ENCODE results near the gene ATG14.
"Not testable (repeated sequence)": the region's sequence is repeated elsewhere in the genome, so short reads cannot be mapped to it uniquely, and the experiment has no call there.

Gene ATG14

GRCh38 chr14:55350461-55350860, 61.2 kb downstream of the ATG14 start:
- no peak for DNase-seq

DNA sequence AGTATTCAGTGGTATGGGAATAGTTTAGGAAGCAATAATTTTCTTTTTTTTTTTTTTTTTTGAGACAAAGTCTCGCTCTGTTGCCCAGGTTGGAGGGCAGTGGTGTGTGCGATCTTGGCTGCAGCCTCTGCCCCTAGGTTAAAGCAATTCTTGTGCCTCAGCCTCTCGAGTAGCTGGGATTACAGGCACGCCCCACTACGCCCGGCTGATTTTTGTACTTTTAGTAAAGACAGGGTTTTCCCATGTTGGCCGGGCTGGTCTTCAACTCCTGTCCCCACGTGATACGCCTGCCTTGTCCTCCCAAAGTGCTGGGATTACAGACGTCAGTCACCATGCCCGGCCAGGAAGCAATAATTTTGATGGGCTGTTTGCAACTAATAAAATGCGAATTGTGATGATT, 62.1 kb downstream of the ATG14 start:
- DNase-seq: no peak

GRCh38 chr14:55348766-55349453, 62.7 kb downstream of the ATG14 start:
- DNase-seq: no peak

DNA sequence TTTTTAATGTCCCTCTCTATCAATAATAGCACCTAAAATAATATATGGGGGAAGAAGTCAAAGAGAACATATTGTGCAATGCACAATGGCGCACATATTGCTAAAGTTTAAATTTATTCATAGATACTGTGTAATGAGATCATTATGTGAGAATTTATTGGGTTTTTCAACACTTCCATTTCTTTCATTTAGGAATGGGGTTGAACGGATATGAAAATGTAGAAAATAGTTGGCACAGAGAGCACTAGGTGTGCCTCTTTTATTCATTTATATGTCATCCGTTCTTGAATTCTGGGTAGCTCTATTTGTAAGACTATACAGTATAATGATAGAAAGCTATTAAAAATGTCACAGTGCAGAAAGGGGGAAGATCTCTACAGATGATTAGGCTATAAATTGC, 63.9 kb downstream of the ATG14 start:
- no peak for DNase-seq

DNA sequence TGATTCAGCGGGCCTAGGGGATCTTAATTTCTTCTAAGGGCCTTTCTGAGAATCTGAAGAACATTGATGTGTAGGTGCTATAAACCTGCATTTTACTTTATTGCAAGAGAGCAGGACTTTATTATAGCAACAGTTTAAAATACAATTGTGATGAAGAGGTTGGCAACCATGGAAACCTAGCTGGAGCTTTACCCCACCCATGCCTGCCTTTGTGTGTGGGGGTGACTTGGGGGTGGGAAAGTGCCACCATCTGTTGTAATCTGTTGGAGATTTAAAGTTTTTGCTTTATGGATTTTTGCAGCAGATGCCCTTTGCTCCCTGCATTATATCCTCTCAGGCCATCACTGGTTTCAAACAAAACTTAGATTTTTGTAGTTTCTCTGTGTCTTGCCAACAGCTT, 64.6 kb downstream of the ATG14 start:
- no peak for DNase-seq

DNA sequence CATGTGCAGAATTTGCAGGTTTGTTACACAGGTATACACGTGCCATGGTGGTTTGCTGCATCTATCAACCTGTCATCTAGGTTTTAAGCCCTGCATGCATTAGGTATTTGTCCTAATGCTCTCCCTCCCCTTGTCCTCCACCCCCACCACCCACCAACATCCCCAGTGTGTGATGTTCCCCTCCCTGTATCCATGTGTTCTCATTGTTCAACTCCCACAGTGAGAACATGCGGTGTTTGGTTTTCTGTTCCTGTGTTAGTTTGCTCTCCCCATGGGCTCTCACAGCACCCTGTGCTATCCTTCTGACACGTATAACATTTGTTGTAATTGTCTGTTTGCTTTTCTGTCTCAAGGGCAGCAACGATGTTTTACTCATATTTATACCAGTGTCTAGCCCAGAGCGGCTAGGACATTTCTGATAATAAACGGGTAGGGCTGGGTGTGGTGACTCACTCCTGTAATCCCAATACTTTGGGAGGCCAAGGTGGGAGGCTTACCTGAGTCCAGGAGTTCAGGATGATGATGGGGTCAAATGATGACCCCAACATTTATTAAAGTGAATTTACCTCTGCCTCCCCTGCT, 67.0 kb downstream of the ATG14 start:
- not testable (repeated sequence) for DNase-seq

DNA sequence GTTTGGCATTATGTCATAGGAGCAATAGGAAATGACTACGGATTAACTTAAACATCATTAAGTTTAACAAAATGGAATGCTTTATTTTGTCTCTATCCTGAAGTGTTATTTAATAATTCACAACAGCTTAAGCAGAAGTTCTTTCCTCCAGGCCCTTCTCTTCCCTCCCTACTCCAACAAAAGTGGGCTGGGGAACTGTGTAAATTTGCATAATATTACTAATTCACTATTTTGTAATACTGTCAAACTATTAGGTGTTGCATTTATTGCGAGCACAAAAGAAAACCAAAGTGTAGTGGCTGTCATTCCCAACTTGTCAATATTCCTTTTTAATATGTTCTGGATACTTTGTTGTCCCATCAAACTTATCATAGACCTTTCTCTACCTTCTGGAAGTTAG, 69.8 kb downstream of the ATG14 start:
- DNase-seq: no peak

GRCh38 chr14:55340482-55340881, 71.1 kb downstream of the ATG14 start:
- no peak for DNase-seq

DNA sequence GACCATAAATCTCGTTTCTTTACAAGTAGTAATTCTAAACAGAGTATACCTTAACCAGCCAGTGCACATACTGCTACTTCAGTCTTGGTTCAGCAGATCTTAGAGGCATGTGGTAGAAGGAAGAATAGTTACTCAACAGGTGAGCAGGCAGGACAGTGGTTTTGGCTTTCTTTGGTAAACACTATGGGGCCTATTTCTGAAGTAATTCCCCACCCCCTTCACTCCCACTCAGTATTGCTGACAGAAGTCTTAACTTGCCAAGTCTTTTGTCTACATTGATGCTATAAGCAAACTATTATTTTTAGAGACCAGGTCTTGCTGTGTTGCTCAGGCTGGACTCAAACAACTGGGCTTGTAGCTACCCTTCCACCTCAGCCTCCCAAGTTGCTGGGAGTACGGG, 71.9 kb downstream of the ATG14 start:
- DNase-seq: no peak

DNA sequence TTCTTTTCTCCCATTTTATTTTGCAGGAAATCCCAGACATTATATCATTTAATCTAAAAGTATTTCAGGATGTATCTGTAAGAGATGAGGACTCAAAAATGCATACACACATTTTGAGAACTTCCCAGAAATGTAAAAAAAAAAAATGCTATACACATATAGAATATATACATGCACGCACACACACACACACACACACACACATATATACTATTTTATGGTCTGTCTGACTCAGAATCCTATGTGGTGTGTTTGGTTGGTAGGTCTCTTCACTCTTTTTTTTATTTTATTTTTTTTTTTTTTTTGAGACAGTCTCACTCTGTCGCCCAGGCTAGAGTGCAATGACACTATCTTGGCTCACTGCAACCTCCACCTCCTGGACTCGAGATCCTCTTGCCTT, 74.9 kb downstream of the ATG14 start:
- DNase-seq: no peak

GRCh38 chr14:55336162-55336561, 75.5 kb downstream of the ATG14 start:
- peak; percentile 6 for DNase-seq

DNA sequence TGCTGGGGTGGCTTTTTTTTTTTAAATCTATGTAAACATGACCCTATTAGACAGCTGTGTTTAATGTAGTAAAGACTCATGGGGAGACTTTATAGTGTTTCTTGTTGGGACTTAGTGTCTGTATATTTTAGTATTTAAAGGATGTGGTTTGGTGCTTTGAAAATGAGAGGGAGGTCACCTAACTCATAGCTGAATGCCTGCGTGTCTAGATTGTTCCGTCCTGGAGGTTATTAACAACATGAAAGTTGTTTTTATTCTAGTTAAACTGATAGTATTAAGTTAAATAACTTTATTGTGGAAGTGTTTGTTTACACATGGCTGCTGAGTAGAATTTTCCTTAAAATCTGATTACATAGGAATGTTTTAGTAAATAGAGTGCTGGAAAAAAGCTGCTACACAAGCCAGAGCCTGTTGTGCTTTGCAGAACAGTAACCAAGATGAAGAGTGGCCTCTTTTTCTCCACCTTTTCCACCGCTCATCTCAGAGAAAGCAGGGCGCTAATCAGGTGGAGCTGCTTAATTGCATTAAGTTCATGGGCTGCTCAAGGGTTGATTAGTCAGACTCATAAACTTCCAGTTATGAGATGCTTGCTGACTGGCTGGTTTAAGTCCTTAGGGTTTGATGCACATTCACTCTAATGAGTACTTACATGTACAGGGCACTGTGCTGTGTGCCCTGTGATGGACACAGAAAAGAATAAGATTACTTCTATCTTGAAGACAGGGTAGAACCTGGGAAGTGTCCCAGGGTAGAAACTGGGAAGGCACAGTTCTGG, 77.7 kb downstream of the ATG14 start:
- DNase-seq: peak; percentile 1

- DNase-seq: no peak
Measured at GRCh38 chr14:55332654-55333570, 78.7 kb downstream of the ATG14 start.

- DNase-seq: no peak
Measured at GRCh38 chr14:55329999-55330710, 81.5 kb downstream of the ATG14 start.

DNA sequence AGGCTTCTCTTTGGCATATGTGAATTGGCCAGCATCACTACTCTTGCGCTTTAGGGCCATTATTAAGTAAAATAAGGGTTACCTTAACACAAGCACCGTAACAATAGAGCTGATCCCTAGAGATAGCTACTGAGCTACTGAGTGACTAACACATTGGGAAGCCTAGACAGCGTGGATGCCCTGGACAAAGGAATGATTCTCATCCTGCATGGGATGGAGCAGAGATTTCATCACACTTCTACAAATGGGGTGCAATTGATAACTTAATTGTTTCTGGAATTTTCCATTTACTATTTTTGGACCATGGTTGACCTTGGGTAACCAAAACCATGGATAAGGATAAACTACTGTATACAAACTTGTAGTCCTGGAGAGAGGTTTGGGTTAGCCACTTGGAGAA, 83.3 kb downstream of the ATG14 start:
- DNase-seq: peak; percentile 43

DNA sequence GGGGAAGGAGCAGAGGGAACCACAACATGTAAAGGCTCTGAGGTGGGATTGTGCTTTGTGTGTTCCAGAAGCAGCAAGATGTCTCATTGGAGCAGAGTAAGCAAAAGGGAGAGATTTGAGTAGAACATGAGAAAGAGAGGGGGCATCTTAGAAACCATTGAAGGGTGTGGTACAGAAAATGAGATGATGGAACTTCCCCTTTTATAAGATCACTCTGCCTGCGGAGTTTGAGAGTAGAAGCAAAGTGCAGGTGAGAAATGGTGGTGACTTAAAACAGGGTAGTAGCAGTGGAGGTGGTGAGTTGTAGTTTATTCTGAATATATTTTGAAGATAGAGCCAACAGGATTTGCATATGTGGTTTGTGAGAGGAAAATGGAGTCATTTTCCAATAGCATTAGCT, 84.5 kb downstream of the ATG14 start:
- no peak for DNase-seq

DNA sequence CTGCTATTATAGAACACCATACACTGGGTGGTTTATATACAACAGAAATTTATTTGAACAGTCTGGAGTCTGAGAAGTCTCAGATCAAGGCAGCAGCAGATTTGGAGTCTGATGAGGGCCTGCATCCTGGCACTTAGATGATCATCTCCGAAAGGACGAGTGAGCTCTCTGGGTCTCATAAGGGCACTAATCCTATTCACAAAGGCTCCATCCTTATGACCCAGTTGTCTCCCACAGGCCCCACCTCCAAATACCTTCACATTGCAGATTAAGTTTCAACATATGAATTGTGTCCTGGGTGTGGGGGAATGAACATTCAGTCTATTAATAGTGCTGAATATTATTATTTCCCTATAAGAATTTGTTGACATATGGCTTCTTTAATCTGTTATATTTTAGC, 86.8 kb downstream of the ATG14 start:
- no peak for DNase-seq

DNA sequence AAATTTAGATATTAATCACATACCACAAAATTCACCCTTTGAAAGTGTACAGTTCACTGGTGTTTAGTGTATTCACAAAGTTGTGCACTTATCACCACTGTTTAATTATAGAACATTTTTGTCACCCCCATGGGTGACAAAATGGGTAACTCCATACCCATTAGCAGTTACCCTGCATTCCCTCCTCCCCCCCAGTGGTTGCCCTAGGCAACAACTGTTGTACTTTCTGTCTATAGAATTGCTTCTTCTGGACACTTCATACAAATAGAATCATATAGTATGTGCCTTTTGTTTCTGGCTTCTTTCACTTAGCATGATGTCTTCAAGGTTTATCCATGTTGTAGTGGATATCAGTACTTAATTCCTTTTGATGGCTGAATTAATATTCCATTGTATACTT, 87.7 kb downstream of the ATG14 start:
- no peak for DNase-seq

- DNase-seq: no peak
Measured at GRCh38 chr14:55318694-55319093, 92.9 kb downstream of the ATG14 start.

- DNase-seq: no peak
Measured at GRCh38 chr14:55317542-55318306, 93.9 kb downstream of the ATG14 start.

- no peak for DNase-seq
Measured at GRCh38 chr14:55316564-55316963, 95.1 kb downstream of the ATG14 start.
